Inflammatory macrophage treated with lipopolysaccharide for 1 hour (primary cell): ENCODE measurements around the gene TEX50.
"Not testable (repeated sequence)": the region's sequence is repeated elsewhere in the genome, so short reads cannot be mapped to it uniquely, and the experiment has no call there.

ENCODE experiments used
- DNase-seq, 2 donors: peaks; one replicate each; pipeline ENCODE4 v3.0.0-alpha.2; 2020 to 2022

The TEX50 gene

GRCh38 chr1:173635116-173635515 lies at the start of gene TEX50:
Gene TEX50 (plus strand): TSS chr1:173635338. CDS start chr1:173635522, 184 bp downstream.
- DNase-seq, result no peak

DNA sequence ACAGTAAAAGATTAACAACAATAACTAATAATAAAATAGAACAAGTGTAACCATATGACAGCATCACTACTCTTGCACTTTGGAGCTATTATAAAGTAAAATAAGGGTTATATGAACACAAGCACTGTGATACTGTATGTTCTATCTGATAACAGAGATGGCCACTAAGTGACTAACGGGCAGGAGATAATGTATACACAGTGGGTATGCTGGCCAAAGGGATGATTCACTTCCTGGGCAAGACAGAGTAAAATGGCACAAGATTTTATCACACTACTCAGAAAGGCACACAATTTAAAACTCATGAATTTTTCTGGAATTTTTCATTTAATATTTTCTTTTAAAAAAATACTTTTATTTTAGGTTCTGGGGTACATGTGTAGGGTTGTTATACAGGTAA lies 44.6 kb upstream of the TEX50 start:
- DNase-seq, result no peak

- not testable (repeated sequence) for DNase-seq
Measured at GRCh38 chr1:173591138-173591537, 44.0 kb upstream of the TEX50 start.

DNA sequence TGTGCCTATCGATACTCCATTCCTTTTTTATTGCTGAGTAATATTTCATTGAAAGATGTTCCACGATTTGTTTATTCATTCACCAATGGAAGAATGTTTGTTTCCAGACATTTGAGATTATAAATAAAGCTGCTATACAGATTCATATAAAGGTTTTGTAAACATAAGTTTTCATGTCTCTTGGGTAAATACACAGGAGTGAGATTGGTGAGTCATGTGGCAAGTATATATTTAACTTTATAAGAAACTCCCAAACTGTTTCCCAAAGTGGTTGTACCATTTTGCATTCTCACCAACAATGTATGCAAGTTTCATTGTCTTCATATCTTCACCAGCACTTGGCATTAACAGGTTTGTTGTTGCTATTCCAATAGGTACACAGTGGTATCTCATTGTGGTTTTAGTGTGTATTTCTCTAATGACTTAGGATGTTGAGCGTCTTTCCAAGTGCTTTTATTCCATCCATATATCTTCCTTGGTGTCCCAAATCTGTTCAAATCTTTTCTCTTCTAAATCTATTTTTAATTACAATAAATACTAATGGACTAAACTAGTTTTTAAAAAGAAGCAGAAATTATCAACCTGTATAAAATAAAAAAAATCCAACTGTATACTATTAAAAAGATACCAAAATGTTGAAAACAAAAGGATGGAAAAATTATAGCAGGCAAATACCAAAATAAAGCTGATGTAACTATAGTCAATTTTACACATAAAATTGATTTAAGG lies 38.9 kb upstream of the TEX50 start:
- DNase-seq, result no peak

DNA sequence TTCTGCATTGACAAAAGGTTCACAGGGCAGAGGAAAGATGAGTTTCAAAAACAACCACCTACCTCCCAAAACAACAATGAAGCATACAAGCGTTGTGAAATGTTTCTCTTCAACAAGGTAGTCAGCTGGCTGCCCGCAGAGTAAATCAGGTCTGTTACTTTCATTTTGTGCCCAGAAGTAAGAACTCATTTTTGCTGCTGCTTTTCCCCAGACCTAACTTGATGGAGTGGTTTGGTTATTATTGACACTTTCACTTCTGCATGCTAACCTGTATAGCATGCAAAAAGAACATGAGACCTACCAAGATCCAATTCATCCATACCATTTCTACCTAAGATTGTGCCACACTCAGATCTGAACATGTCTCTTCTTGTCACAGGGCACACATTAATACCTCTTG lies 33.5 kb upstream of the TEX50 start:
- no peak for DNase-seq

DNA sequence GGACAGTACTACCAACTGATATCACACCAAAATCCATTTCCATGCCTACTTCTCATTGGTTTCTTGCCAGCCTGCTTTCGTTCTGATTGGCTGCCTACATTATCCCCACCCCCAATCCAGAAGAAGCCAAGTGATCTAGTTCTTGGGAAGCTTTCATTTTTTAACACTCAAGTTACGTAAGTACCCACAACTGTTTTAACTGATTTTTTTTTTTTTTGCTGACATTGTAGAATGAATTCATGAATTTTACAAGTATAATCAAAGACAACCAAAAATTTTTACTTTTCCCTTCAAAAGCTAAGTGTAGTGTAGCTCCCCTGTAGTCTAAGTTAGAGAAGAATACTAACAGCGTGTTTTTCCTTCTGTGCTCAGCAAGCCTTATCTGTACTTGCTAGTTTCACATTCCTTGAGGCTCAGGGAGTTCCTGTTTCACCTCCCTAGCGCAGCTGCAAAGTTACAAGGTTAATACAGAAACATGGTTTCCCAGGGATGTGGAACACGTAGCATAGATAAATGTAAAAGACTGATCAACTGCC lies 32.0 kb upstream of the TEX50 start, which contains the start of gene SLC9C2:
TSS of gene SLC9C2 (minus strand) at position 17 of the 536 bp plus-strand sequence. CDS start 1,296 bp downstream, outside the sequence.
- peak; percentile 7 to 8 for DNase-seq

DNA sequence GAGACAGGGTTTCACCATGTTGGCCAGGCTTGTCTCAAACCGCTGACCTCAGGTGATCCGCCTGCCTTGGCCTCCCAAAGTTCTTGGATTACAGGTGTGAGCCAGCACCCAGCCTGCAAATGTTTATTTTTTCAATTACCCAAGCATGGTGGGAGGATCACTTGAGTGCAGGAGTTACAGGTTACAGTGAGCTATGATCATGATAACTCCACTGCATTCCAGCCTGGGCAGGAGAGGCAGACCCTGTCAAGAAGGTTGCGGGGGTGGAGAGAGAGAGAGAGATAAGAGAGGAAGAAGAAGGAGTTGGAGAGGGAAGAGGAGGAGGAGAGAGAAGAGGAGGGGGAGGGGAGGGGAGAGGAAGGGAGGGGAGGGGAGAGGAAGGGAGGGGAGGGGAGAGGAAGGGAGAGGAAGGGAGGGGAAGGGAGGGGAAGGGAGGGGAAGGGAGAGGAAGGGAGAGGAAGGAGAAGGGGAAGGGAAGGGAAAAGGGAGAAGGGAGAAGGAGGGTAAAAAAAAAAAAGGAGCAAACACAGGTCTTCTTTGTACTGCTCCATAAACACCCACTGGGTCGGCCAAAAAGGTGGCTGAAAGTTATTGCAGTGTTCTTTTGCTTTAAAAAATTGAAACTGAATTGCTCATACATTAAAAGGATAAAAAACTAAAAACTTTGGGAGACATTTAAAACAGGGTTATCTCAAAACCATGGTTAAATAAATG lies 26.5 kb upstream of the TEX50 start:
- DNase-seq, result no peak

DNA sequence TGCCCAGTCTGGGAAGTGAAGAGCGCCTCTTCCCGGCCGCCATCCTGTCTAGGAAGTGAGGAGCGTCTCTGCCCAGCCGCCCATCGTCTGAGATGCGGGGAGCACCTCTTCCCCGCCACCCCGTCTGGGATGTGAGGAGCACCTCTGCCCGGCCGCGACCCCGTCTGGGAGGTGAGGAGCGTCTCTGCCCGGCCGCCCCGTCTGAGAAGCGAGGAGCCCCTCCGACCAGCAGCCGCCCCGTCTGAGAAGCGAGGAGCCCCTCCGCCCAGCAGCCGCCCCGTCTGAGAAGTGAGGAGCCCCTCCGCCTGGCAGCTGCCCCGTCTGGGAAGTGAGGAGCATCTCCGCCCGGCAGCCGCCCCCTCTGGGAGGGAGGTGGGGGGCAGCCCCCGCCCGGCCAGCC lies 22.1 kb upstream of the TEX50 start:
- not testable (repeated sequence) for DNase-seq

DNA sequence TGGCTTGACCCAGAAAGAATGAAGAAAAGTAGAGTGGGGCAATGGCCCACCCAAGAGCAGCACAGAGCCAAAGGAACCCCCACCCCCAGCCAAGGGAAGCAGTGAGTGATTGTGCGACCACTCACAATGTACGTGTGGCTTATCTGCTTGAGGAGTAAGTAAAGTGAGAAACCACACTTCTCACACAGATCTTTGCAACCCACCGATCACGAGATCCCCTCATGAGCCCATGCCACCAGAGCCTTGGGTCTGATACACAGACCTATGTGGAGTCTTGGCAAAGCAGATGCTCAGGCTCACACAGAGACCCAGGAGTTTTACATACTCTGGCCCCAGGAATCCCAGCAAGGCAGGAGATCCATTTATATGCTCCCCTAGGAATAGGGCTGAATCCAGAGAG lies 18.3 kb upstream of the TEX50 start:
- DNase-seq, result no peak

GRCh38 chr1:173627269-173627668 lies 7.9 kb upstream of the TEX50 start:
- DNase-seq, result no peak

DNA sequence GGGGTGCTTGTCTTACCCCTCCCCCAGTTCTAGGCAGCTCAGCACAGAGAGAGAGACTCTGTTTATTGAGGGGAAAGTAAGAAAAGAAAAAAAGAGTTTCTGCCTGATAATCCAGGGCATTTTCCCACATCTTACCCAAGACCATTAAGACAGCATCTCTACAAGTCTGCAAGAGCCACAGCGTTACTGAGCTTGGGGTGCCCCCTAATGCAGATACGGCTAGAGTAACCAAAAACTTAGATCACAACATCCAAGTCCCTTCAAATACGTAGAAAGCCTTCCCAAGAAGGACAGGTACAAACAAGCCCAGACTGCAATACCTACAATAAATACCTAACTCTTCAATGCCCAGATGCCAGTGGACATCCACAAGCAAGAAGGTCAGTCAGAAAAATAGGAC lies 6.2 kb upstream of the TEX50 start:
- DNase-seq, result no peak

- not testable (repeated sequence) for DNase-seq
Measured at GRCh38 chr1:173637236-173638042, 2.3 kb downstream of the TEX50 start.

GRCh38 chr1:173638043-173639021 lies 3.2 kb downstream of the TEX50 start:
- DNase-seq, result no peak

DNA sequence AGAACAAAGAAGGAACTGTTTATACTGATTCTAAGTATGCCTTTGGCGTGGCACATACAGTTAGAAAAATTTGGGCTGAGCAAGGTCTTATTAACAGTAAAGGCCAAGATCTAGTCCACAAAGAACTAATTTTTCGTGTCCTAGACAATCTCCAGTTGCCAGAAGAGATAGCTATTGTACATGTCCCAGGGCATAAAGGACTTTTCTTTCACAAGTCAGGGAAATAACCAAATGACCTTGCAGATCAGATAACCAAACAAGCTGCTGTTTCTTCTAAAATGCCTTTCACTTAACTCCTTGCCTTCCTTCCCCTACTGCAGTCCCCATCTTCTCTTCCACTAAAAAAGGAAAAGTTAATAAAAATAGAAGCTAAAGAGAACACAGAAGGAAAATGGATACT lies 4.0 kb downstream of the TEX50 start:
- DNase-seq, result no peak

GRCh38 chr1:173642450-173643139 lies 7.5 kb downstream of the TEX50 start:
- DNase-seq, result not testable (repeated sequence)

DNA sequence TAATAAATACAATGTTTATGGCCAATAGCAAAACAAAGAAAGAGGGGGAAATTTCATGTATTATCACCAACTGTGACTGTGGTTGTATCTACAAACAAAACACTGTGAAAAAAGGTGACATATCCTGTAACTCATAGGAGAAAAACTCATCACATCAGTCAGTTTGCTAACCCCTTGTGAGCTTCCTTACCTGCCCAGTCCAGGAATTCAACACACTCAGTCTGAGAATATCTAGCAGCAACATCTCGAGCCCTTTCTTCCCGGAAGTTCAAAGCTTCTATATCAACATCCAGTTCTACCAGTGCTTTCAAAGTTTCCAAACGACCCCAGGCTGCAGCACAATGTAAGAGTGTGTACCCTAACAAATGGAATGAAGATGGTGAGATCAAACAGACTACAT lies 11.5 kb downstream of the TEX50 start:
- no peak for DNase-seq

GRCh38 chr1:173648880-173649605 lies 13.9 kb downstream of the TEX50 start:
- DNase-seq, result no peak

- DNase-seq, result no peak
Measured at GRCh38 chr1:173660306-173660705, 25.2 kb downstream of the TEX50 start.

- no peak for DNase-seq
Measured at GRCh38 chr1:173661271-173661670, 26.1 kb downstream of the TEX50 start.

DNA sequence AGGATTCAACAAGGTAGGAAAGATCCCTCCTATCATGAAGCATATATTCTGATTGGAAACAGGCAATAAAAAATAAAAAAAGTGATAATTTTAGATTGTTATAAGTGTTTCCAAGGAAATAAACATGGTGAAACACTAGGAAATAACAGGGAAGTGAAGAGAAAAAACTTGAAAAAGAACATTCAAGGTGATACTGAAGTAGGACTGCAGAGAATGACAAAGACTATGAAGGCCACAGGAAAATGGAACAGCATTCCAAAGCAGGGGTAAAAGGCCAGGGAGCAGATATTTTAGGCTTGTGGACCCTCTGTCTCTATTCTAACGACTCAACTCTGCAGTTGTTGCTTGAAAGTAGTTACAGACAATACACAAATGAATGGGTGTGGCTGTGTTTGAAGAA lies 26.6 kb downstream of the TEX50 start:
- DNase-seq, result no peak

DNA sequence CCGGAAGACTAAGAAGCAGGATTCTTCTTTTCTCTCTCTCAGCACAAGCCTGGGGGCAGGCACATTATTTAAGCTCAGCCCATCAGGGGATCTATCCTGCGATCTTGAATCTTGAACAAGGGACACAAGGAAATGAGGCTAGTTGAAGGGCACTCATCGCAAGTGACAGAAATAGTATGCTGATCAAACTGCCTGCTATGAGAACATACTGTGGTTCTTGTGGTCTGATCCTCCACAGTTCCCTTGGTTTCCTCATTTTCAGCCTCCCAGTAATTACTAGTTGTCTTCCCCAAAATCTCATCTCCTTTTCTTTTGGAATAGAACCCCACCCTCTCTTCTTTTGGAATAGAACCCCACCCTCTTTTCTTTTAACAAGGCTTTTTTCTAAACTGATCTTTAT lies 28.0 kb downstream of the TEX50 start:
- peak; percentile 17 to 34 for DNase-seq
